HG02943 (cell line): ENCODE measurements around the gene SHOX.

Experiments
- ATAC-seq: cut with Tn5 transposase; IDR thresholded peaks from one replicate; pipeline ENCODE4 v1.9.1; 2021; ENCODE audit warnings: mild to moderate bottlenecking, low read depth, moderate library complexity; ENCODE audit not compliant: unreplicated experiment

SHOX gene

DNA sequence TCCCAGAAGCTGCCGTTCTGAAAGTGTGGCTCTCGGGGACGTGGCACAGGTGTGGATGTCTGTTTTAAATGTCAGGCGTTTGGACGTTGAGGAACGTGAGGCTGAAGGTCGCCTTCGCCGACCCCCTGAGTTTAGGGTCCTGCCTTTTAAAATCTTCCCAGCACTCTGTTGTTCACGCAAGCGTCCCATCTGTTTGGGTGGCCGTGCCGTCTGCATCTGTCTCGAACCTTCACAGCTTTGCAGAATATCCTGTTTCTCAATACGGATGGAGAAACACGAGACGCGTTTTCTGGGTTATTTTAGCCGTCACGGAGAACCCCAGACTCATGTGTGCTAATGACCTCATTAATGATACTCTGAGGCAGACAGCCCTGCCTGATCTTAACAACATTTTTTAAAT, 31.5 kb downstream of the SHOX start:
- no peak for ATAC-seq

DNA sequence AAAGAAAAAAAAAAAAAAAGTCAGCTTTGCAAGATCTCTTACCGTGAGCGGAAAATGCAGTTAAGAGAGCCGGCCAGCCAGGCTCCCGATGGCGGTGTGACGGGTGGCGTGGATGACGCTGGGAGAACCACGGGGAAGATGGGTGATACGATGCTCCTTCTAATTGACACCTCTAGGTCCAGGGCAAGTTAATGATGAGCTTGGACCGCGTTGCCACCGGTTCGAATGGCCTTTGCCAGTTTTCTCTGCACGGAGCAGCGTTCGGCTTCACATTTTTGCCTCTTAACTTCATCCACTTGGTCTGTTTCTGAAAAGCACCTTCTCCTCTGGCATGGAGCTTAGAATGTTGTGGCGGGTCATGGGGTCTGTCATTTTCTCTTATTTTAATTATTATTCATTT, 33.2 kb downstream of the SHOX start:
- ATAC-seq, result no peak

DNA sequence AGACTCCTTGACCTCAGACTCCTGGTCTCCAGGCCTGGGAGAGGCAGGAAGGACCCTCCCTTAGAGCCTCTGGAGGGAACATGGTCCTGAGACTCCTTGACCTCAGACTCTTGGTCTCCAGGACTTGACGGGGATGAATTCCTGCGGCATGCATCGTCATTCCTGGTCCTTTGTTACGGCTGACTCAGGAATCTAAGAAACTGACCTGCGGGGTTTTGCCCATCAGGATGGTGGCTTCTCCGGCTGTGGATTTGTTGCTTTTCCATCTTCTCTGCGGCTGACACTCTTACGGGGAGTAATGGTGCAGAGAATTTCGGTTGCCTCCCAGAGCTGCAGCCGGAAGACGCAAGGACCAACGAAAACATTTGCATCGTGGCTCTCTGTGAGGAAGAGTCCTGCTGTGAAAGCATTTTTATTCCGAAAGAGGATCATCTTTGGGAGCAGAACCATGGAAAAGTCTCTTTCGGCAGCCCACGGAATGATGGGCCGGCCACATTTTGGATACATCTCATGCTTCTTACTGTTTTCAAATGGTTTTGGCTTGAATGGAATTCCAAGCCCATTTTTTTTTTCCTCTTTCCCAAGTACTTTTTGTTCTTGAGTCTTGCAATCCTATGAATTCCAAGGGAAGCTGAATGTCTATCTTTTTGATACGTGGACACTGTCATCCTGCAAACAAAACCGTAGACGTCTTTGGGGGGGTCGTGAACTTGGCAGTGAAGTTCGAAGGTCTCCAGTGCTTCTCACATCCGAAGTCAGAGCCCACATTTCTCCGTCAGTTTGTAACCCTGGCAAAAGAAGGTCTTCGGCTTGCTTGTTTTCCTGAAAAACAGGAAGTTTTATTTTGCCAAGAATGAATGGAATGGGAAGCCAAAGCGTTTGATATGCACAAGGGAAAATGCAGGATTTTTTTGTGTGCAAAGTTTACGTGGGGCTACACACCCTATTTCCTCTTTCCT, 36.5 kb downstream of the SHOX start:
- no peak for ATAC-seq

DNA sequence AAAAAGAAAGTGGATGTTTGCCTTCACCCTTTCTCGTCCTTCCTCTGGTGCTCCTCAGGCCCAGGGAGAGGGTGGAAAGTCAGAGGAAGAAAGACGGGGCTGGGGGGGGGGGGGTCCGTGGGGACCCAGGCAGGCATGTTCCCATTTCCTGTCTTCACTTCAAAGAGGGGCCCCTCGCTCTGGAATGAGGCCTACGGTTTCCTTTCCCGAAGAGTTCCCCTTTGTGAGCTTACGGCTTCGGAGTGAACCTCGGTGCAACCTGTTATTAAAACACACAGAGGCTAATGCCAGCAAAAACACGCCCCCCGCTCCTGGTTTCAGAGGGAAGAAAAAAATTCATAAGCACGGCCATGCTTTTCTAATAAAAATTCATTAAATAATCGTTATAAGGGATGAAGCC, 40.1 kb downstream of the SHOX start:
- no peak for ATAC-seq

DNA sequence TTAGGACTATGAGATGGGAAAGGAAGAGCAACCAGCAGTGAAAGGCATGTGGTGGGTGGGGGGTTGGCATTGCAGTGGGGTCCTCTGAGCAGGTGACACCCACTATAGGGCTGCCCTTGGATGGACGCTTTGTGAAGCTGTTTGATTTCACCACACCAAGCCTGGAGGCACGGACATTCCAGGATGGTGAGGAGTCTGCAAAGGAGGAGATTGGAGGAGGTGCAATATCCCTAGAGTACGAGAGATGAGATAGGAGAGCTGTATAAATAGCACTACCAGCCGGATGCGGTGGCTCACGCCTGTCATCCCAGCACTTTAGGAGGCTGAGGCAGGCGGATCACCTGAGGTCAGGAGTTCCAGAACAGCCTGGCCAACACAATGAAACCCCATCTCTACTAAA, 42.3 kb downstream of the SHOX start:
- no peak for ATAC-seq

DNA sequence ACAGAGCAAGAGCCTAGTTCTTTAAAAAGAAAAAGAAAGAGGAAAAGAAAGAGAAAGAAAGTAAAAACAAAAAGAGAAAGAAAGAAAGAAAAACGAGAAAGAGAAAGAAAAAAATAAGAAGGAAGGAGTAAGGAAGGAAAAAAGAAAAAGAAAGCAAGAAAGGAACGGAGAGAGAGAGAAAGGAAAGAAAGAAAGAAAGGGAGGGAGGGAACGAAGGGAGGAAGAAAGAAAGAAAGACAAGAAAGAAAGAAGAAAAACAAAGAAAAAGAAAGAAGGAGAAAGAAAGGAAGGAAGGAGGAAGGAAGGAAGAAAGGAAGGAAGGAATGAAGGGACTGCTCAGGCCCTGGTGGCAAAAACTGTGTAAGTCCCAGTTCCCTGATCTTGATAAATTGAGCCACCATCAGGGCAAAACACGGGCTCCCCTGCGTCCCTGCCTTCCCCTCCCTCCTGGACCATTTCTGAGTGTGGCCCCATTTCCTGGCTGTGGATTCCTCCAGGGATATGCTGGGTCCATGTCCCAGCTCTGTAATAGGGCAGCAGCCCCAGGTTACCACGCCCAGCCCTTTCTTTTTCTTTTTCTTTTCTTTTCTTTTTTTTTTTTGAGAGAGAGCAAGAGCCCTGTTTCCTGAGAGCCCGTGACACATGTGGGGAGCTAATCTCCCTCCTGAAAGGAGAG, 44.8 kb downstream of the SHOX start:
- ATAC-seq, result no peak

DNA sequence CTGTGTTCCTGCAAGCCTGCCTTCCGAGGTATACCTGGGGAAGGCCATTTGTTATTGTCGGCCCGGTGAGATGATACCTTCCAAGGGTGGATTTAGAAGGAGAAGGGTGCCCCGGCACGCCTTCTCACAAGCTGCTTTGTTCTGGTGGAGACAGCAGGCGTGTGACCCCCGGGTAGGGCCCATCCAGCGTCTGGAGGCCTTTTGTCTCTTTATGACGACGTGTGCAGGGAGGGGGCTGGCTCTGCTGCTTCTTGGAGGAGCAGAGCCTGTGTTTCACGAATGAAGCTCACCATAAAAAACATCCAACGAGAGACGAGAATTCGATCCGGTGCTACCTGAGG, 45.3 kb downstream of the SHOX start:
- no peak for ATAC-seq

DNA sequence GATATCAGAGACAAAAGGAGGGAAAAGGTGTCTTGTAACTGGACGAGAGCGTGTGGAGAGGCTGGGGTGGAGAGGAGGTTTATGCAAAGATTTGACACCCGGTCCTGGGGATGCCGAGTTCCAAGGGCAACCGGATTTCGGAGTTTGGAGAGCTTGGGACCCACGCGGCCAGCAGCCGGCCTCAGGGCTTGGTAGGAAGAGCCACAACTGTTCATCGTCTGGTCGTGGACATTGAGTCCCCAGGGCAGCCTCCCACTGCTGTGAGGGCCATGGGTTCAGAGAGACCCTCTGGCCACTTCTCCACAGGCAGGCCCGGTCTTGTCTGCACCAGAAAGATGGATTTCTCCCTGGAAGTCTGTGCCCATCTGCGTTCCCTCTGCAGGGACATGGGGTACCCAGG, 46.8 kb downstream of the SHOX start:
- ATAC-seq, result no peak

DNA sequence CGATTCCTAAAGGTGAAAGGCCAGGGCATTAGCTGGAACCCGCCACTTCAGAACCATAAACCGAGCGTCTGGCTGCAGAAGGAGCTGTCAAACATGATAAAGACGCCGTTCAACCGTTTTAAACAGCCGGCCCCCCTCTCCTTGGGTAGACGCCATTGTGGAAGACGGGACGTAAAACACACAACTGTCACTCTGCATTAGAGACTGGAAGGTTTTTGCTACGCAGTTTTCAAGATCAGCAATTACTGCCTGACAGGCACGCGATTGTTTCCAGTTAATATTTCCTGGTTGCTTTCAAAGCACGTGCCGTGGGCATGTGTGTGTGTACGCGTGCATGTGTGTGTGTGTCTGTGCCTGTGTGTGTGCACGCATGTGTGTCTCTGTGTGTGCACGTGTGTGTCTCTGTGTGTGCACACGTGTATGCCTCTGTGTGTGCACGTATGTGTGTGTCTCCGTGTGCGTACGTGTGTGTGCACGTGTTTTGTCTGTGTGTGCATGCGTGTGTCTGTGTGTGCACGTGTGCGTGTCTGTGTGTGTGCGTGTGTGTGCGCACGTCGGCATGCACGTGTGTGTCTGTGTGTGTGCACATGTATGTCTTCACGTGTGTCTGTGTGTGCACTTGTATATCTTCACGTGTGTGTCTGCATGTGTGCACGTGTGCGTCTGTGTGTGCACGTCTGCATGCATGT, 48.8 kb downstream of the SHOX start:
- ATAC-seq, result no peak

DNA sequence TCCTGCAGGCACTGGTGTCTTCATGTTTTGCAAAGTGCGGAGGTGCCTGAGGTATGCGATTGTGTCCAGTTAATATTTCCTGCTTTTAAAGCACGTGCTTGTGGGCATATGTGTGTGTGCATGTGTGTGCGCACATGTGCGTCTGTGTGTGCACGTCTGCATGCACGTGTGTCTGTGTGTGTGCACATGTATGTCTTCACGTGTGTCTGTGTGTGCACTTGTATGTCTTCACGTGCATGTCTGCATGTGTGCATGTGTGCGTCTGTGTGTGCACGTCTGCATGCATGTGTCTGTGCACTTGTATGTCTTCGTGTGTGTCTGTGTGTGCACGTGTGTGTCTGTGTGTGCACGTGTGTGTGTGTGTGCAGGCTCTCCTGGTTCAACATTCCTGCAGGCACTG, 49.5 kb downstream of the SHOX start:
- no peak for ATAC-seq

DNA sequence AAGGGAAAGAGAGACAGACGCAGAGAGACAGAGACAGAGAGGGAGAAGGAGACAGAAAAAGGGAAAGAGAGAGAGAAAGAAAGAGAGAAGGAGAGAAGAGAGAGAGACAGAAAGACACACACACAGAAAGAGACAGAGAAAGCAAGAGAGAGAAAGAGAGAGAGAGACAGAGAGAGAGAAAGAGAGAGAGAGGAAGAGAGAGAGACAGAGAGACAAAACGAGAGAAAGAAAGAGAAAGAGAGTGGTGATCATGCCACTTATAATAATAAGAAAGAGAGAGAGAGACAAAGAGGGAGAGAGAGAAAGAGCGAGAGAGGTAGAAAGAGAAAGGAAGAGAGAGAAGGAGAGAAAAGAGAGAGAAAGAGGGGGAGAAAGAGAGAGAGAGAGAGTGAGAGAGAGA, 51.4 kb downstream of the SHOX start:
- ATAC-seq, result no peak

DNA sequence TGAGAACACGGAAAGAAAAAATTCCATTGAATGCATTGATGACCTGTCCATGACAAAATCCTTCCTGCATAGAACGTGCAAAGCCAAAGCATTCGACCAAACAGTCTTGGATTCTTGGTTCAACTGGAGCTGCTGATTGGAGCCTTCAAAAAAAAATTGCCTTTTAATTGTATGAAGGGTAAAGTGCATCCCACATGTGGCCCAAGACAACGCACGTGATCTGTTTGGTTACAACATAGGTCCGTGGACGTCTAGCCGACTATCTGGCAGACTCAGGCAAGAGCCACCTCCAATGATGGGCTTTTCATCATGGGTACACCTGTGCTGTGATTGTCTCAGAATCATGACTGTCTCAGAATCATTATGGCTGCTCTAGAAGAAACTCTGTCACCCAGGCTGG, 52.3 kb downstream of the SHOX start:
- no peak for ATAC-seq

DNA sequence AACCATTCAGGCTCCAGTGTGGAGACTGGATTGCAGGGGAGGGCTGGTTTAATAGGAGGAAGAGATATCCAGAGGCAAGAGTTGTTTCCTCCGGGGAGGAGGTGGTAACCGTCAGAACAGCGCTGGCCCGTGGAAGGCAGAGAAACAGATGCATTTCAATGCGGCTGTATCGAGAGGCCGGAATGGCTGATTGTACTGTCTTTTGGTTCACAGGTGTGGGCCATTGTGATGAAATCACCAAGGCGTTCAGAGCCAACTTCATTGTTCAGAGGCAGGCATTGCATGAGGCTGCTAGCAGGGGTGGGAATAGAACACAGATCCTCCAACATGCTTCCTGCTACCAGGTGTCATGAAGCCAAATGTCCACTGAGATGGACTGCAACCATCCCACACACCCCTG, 53.0 kb downstream of the SHOX start:
- no peak for ATAC-seq

DNA sequence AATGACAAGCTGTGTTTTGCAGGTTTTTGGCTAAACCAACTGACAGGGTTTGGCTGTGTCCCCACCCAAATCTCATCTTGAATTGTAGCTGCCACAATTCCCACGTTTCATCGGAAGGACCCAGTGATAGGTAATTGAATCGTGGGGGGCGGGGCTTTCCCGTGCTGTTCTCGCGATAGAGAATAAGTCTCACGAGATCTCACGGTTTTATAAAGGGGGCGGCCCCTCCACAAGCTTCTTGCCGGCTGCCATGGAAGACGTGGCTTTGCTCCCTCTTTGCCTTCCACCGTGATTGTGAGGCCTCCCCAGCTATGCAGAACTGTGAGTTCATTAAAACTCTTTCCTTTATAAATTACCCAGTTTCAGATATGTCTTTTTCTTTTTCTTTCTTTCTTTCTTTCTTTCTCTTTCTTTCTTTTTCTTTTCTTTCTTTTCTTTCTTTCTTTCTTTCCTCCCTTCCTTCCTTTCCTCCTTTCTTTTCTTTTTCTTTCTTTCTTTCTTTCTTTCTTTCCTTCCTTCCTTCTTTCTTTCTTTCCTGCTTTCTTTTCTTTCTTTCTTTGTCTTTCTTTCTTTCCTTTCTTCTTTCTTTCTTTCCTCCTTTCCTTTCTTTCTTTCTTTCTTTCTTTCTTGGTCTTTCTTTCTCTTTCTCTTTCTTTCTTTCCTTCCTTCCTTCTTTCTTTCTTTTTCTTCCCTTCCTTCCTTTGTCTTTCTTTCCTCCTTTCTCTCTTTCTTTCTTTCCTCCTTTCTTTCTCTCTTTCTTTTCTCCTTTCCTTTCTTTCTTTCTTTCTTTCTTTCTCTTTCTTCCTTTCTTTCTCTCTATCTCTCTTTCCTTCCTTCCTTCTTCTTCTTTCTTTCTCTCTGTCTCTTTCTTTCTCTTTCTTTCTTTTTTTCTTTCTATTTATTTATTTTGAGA, 54.8 kb downstream of the SHOX start:
- no peak for ATAC-seq

DNA sequence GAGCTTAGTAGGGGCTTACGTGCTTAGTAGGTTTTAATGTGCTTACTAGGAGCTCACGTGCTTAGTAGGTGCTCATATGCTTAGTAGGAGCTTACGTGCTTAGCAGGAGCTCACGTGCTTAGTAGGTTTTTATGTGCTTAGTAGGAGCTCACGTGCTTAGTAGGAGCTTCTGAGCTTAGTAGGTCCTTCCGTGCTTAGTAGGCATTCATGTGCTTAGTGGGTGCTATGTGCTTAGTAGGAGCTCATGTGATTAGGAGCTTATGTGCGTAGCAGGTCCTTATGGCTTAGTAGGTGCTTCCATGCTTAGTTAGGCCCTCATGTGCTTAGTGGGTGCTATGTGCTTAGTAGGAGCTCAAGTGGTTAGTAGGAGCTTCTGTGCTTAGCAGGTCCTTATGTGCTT, 59.4 kb downstream of the SHOX start:
- ATAC-seq, result no peak

DNA sequence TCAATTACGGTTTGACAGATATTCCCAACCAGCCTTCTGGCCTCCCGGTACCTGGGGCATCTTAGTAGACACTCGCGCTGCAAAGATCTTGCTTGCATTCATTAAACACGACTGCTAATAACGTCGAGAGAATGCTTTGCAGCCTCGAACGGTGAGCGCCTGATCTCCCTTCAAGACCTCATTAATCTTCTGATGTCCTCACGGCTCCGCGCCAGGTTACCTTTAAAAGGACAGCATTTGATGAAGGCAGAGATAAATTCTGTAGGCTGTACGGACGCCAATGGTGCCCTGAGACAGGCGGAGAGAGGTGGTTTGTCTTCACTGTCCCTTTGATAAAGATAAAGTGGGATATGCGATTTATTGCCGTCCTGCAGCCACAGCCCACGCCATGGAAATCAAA, 64.2 kb downstream of the SHOX start:
- no peak for ATAC-seq

DNA sequence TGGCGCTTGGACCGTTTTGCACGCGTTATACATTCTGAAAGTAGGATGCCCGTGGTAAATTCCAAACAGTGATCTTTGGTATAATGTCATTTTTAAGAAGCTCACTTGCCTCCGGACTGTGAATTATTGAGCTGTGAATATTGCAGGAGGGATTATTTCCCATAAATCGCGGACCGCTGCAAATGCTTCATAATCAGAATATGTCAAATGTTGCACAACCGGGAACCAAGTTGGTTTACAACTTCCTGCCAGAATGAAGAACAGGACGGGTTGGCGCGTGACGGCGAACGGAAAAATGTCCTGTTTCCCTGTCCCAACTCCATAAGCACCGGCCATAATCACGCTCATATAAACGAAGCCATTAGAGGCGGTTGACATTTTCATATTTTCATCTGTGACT, 67.6 kb downstream of the SHOX start:
- ATAC-seq, result no peak

DNA sequence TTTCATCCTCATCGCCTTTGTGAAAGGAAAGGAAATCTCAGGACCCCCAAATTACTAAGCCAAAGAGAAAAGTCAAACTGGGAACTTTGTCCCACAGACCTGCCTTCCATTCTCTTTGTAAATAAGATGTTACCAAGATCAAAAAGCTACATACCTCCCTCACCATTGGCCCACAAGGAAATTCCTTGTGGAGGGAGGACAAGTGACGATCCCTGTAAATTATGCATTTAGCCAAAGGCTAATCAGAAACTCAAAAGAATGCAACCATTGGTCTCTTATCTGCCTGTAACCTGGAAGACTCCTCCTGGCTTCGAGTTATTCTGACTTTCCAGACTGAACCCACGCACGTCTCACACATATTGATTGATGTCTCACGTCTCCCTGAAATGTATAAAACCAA, 70.3 kb downstream of the SHOX start:
- ATAC-seq, result no peak

DNA sequence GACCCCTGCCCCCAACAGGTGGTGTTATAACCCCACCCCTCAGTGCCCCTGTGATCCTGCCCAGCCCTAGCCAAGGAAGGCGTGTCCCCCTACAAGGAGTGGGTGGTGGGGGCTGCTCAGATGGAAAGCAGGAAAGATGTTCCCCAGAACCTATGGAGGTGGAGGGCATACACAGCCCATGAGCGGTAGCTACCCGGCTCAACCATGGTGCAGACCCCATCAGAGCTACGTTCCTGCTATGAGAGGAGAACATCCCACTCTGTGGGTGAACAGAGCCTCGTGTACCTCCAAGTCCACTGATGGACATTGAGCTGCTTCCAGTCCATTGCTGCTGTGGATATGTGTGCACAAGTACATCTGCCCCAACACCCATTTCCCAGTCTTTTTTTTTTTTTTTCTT, 71.1 kb downstream of the SHOX start:
- ATAC-seq, result no peak

DNA sequence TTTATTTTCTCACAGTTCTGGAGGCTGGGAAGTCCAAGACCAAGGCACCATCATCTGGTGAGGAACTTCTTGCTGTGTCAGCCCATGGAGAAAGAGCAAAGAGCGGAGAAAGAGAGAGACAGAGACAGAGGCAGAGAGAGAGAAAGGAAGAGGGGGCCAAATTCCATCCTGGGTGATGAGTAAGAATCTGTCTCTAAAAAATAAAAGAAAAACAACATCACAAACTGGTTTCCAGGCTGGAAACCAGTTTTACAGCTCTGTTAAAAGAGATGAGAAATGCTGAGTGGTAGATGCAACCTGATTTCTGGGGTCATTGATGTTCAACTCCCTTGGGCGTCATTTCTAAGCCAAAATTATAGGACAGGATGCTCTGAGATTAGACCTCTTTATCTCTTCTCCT, 72.9 kb downstream of the SHOX start:
- no peak for ATAC-seq

DNA sequence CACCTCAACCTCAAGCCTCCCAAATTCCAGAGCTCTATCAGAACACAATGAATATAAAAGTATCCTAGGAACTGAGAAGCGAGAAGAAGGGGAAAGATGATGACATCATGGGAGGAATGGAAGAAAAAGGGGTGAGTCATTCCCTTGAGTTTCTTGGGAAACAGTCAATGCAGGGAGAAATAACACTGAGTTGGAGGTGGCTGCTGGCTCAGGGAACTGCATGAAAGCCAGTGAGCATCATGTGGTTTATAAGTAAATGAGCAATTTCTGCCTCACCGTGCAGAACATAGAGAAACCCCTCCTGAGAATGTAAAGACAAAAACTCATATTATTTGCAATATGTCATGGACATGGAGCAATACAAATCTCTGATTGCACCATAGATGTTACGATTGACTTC, 73.3 kb downstream of the SHOX start:
- ATAC-seq, result no peak
